ENCODE results near the gene SPOCD1.

Gene SPOCD1

DNA sequence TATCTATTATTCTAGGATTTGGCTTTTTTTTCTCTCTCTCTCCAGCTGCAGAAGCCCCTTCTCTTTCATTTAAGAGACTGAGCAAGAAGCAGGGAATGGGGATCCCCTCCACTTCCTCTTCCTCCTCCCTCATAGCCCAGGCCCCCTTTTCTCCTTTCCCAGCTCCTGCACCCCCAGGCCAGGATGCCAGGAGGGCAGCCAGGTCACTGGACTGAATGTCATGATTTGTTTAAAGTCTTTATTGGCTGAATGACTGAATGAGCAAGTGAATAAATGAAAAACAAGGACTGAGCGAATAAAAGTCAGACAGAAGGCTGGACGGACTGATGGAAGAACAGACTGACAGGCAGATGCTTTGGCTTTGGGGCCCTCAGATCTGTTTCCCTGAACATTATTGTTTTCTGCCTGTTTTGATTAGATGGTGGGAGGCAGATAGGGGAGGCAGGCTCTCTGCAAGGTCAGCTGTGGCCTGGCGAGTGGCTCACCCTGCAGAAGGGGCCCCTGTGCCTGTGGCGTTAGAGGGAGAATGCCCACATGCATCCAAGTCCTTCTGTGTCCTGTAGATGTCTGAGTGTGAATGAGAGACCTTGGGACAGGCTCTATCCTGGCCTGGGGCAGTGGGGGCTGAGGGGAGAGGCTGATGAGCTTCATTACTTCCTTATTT, 31.3 kb downstream of the SPOCD1 start:
- Histone ChIP-seq H3K9me3 (ENCODE audit: low read length) (no peaks in the 10 kb centered on the region), H3K36me3 (ENCODE audit: insufficient read depth, low read length) (no peaks in the 10 kb centered on the region), H3K9ac (ENCODE audit: low read length) (no peak overlapping the region), H3K4me3 (ENCODE audit: low read depth in 1 of 2, low read length in 2 of 2) (no peak overlapping the region), H3K27me3 (ENCODE audit: control insufficient read depth in 1 of 2, insufficient read depth in 2 of 2, low read length in 2 of 2) (no peaks in the 10 kb centered on the region), H3K27ac (ENCODE audit: low read depth, low read length) (no peak overlapping the region), H3K4me1 (ENCODE audit: insufficient read depth, low read length) (peaks cover 11% of the 10 kb centered on the region)

DNA sequence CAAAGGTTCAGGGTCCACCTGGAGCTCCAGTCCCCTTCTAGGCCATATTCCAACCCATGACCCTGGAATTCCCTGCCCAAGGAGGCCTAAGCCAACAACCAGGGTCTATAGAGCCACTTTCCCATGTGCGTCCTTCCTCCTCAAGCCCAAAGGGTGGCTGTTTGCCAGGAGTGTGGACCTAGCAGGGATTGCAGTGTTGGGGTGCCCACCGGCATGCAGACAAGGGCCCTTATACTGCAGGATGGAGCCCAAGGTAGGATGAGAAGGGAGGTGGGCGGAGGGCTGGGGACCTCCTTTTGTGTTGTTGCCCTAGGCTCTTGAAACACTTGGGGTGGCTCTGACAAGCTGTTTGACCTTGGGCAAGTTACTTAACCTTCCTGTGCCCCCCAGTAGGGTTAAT, 32.0 kb downstream of the SPOCD1 start:
- Histone ChIP-seq H3K9ac (ENCODE audit: low read length) (no peak overlapping the region), H3K27me3 (ENCODE audit: control insufficient read depth in 1 of 2, insufficient read depth in 2 of 2, low read length in 2 of 2) (no peaks in the 10 kb centered on the region), H3K27ac (ENCODE audit: low read depth, low read length) (no peak overlapping the region)

DNA sequence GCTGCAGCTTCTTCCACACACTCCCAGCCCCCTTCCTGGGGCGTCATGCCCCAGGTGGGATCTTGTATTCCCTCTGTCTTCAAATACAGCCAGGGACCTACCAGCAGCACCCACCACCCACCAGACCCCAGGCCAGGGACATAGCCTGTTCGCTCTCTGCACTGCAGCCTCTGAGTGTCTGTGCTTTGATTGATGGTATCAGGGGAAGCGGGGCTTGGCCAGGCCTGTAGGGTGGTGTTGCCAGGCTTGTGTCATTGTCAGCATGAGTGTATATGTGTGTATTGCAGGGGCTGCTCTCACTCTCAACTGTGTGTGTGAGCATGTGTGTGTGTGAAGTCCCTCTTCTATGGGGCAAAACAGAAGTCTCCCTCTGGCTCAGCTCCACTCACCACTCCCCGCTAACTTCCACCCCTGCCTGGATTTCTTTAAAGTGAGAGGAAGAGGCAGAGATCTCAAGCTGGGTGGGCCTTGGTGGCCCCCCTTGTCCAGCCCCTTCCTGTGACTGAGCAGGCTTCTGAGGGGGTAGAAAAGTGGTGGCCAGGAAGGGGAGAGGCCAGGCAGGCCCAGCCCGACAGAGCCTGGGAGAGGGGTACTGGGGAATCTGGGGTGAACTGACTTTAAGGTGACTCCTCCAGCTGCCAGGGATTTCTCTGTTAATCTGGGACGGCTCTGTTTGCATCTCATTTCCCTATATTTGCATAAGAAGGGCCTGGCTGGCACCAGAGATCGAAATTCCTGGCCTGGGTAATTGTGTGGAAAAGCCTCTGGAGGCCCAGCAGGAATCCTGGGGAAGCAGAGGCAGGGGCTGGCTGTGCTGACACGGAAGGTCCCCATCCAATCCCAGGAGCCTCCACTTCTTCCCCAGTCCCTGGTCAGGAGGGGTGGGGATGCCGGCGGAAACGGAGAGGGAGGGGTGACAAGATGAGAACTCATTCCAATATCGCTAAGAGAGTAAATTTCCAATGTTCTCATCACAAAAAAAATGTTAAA, 33.1 kb downstream of the SPOCD1 start:
- Histone ChIP-seq H3K4me3 (ENCODE audit: low read depth in 1 of 2, low read length in 2 of 2) (no peak overlapping the region), H3K36me3 (ENCODE audit: insufficient read depth, low read length) (no peaks in the 10 kb centered on the region), H3K4me1 (ENCODE audit: insufficient read depth, low read length) (peaks cover 5% of the 10 kb centered on the region), H3K27ac (ENCODE audit: low read depth, low read length) (no peak overlapping the region), H3K27me3 (ENCODE audit: control insufficient read depth in 1 of 2, insufficient read depth in 2 of 2, low read length in 2 of 2) (peaks cover 0 to 6% of the 10 kb centered on the region in 2 donors), H3K9ac (ENCODE audit: low read length) (no peak overlapping the region), H3K9me3 (ENCODE audit: low read length) (no peaks in the 10 kb centered on the region)

More for the DNA sequence above, 32.0 kb downstream of the SPOCD1 start:
- Histone ChIP-seq H3K4me3 (ENCODE audit: low read depth in 1 of 2, low read length in 2 of 2) (no peak overlapping the region), H3K9me3 (ENCODE audit: low read length) (no peaks in the 10 kb centered on the region), H3K36me3 (ENCODE audit: insufficient read depth, low read length) (no peaks in the 10 kb centered on the region), H3K4me1 (ENCODE audit: insufficient read depth, low read length) (peaks cover 8% of the 10 kb centered on the region)

DNA sequence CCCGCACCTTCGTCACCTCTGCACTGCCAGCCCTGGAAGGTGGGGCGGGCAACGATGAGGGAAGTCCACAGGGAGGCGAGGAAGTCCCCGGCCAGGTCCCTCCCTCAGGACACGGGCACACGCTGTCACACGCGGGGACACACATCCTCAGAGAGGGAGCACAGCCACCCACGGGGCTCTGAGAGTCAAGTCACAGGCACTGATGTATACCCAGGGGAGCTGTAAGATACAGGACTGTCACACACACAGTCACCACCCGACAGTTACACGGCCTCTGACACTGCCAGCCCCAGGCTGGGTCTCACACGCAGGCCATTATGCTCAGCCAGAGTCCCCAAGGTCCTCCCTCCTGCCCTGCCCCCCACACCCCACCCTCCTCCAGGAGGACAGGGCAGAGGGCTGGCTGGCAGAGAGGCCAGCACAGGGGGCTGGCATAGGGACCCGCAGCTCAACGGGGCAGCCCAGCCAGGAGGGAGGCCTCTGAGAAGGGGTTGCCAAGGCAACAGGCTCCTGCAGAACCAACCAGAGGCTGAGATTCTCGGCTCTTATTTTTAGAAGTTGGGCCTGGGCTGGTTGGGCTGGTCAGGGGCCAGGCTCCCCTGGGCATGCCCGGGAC, 34.0 kb downstream of the SPOCD1 start:
- Histone ChIP-seq H3K9ac (ENCODE audit: low read length) (no peak overlapping the region), H3K27ac (ENCODE audit: low read depth, low read length) (no peak overlapping the region), H3K36me3 (ENCODE audit: insufficient read depth, low read length) (no peaks in the 10 kb centered on the region), H3K4me3 (ENCODE audit: low read depth in 1 of 2, low read length in 2 of 2) (no peak overlapping the region), H3K9me3 (ENCODE audit: low read length) (no peaks in the 10 kb centered on the region), H3K27me3 (ENCODE audit: control insufficient read depth in 1 of 2, insufficient read depth in 2 of 2, low read length in 2 of 2) (peaks cover 0 to 6% of the 10 kb centered on the region in 2 donors), H3K4me1 (ENCODE audit: insufficient read depth, low read length) (peaks cover 5% of the 10 kb centered on the region)

DNA sequence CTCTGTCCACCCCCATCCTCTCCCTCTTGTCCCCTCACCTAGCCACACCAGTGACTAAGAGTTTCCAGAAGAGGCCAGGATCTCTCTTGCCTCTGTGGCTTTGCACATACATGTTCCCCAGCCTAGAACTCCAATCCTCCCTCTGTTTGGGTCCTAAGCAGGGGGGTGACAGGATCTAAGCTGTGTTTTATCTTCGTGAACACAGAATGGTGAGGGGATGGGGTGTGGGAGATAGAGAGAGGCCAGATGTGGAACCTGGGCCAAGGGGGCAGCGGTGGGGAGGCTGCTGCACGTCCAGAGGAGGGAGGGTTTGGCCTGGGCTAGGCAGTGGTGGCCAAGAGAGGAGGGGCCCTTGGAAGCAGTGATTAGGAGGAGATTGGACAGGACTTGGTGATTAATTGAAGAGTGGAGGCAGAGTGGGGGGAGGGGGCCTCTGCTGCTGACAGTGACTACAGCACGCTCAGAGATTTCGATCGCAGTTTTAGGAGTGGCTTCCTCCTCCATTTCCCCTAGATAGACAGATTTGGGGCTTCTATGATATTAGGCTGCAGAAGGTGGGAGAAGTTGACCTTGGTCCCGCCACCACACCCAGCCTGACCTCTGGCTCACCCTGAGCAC, 34.6 kb downstream of the SPOCD1 start:
- Histone ChIP-seq H3K9me3 (ENCODE audit: low read length) (no peaks in the 10 kb centered on the region), H3K4me1 (ENCODE audit: insufficient read depth, low read length) (peaks cover 5% of the 10 kb centered on the region), H3K9ac (ENCODE audit: low read length) (no peak overlapping the region), H3K36me3 (ENCODE audit: insufficient read depth, low read length) (no peaks in the 10 kb centered on the region), H3K27ac (ENCODE audit: low read depth, low read length) (no peak overlapping the region), H3K27me3 (ENCODE audit: control insufficient read depth in 1 of 2, insufficient read depth in 2 of 2, low read length in 2 of 2) (peaks cover 0 to 10% of the 10 kb centered on the region in 2 donors), H3K4me3 (ENCODE audit: low read depth in 1 of 2, low read length in 2 of 2) (no peak overlapping the region)

DNA sequence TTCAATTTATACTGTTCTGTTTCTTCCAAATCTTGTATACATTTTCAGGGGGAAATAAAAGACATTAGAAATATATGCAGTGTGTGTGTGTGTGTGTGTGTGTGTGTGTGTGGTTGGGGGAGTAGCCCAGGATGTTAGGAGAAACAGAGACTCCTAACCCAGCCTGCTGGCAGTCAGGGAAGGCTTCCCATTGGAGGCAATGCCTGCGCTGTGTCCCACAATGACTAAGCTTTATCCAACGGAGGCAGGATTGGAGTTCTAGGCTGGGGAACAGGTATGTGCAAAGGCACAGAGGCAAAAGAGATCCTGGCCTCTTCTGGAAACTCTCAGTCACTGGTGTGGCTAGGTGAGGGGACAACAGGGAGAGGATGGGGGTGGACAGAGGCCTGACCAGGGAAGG, 35.2 kb downstream of the SPOCD1 start:
- peaks cover 5% of the 10 kb centered on the region for H3K4me1 ChIP-seq (ENCODE audit: insufficient read depth, low read length)
- H3K4me3 ChIP-seq (ENCODE audit: low read depth in 1 of 2, low read length in 2 of 2) = no peak overlapping the region
- peaks cover 6 to 13% of the 10 kb centered on the region in 2 donors for H3K27me3 ChIP-seq (ENCODE audit: control insufficient read depth in 1 of 2, insufficient read depth in 2 of 2, low read length in 2 of 2)
- H3K9me3 ChIP-seq (ENCODE audit: low read length) = no peaks in the 10 kb centered on the region
- H3K9ac ChIP-seq (ENCODE audit: low read length) = no peak overlapping the region
- no peaks in the 10 kb centered on the region for H3K36me3 ChIP-seq (ENCODE audit: insufficient read depth, low read length)
- H3K27ac ChIP-seq (ENCODE audit: low read depth, low read length) = no peak overlapping the region

DNA sequence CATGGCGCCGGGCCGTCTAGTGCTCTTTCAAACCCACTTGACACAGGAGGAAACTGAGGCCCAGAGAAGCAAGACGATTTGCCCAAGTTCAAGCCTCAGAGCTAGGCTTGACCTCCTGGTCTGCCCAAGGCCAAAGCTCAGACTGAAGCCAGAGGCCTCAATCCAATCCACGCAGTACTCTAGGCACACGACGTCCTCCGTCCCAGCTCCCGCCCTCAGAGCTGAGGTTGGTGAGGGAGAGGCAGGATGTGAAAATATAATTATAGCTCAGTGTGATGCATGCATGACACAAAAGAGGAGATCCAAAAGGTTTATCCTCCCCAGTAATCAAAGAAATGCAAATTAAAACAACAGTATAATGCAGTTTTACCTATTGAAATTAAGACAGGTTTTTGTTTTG, 36.1 kb downstream of the SPOCD1 start:
- Histone ChIP-seq H3K36me3 (ENCODE audit: insufficient read depth, low read length) (no peaks in the 10 kb centered on the region), H3K9me3 (ENCODE audit: low read length) (no peaks in the 10 kb centered on the region), H3K4me3 (ENCODE audit: low read depth in 1 of 2, low read length in 2 of 2) (no peak overlapping the region), H3K27me3 (ENCODE audit: control insufficient read depth in 1 of 2, insufficient read depth in 2 of 2, low read length in 2 of 2) (peaks cover 12 to 23% of the 10 kb centered on the region in 2 donors), H3K27ac (ENCODE audit: low read depth, low read length) (no peak overlapping the region), H3K9ac (ENCODE audit: low read length) (no peak overlapping the region), H3K4me1 (ENCODE audit: insufficient read depth, low read length) (peaks cover 5% of the 10 kb centered on the region)

DNA sequence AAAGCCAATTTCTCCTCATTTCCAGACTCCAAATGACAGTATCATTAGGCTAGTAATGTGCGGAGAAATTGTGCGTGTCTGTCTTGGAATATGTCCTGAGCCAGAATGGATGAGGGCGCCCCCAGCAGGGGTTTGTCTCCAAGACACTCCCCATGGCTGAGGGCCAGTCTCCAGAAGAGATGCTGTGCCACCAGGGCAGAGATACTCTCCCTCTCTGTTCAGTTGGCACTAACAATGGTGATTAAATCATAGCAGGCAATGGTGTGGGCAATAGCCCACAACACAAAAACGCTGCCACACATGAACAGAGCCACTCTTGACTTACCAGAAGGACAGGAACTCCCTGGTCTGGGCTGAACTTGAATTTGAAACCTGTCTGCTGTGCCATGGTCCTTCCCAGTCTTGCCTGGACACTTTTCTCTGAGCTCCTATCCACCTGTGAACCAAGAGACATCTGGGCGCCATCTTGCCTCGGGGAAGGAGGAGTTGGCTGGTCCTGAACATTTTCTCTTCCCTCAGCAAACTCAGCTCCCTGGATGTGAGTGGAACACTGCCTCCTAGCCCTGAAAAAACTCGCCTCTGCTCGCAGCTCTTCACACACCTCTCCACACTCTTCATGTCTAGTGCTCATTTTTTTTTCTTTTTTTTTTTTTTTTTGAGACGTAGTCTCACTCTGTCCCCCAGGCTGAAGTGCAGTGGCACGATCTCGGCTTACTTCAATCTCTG, 36.9 kb downstream of the SPOCD1 start:
- Histone ChIP-seq H3K4me3 (ENCODE audit: low read depth in 1 of 2, low read length in 2 of 2) (no peak overlapping the region), H3K9me3 (ENCODE audit: low read length) (no peaks in the 10 kb centered on the region), H3K4me1 (ENCODE audit: insufficient read depth, low read length) (peaks cover 5% of the 10 kb centered on the region), H3K36me3 (ENCODE audit: insufficient read depth, low read length) (no peaks in the 10 kb centered on the region), H3K27me3 (ENCODE audit: control insufficient read depth in 1 of 2, insufficient read depth in 2 of 2, low read length in 2 of 2) (peaks cover 20 to 29% of the 10 kb centered on the region in 2 donors), H3K27ac (ENCODE audit: low read depth, low read length) (no peak overlapping the region), H3K9ac (ENCODE audit: low read length) (no peak overlapping the region)

DNA sequence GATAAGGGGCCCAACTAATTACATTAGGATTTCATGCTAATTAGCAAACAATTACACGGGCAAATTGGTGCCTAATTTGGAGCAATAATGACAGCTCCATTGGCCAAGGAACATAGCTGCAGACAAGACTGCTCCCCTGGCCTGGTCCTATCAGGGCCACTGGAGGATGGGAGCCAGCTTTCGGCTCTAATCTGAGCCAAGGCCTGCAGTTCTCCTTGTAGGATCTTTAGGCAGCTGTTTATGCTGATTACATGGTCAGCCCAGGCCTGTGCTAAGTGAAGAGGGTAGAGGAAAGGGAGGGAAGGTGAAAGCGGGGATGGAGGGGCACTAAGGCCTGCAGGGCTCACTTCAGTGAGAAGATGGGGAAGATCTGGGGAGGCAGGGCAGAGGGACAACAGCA, 39.3 kb downstream of the SPOCD1 start:
- H3K9me3 ChIP-seq (ENCODE audit: low read length) = no peaks in the 10 kb centered on the region
- no peaks in the 10 kb centered on the region for H3K36me3 ChIP-seq (ENCODE audit: insufficient read depth, low read length)
- H3K27ac ChIP-seq (ENCODE audit: low read depth, low read length) = no peak overlapping the region
- peaks cover 42 to 54% of the 10 kb centered on the region in 2 donors for H3K27me3 ChIP-seq (ENCODE audit: control insufficient read depth in 1 of 2, insufficient read depth in 2 of 2, low read length in 2 of 2)
- H3K4me3 ChIP-seq (ENCODE audit: low read depth in 1 of 2, low read length in 2 of 2) = no peak overlapping the region
- peaks cover 12% of the 10 kb centered on the region for H3K4me1 ChIP-seq (ENCODE audit: insufficient read depth, low read length)
- no peak overlapping the region for H3K9ac ChIP-seq (ENCODE audit: low read length)

DNA sequence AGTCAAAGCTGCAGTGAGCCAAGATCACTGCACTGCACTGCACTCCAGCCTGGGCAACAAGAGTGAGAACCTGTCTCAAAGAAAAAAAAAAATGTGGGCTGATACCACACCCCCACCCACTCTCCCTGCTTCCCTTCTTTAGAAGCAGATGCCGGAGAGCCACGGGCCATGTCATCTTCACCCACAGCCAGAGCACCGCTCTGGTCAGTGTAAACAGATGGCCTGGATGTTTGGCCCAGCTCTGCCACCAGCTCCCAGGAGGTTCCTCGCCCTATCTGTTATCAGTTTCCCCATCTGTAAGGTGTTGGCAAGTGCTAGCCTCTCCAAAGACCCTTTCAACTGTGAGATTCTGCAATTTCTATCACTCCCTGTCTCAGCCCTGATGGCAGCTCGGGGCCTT, 39.8 kb downstream of the SPOCD1 start:
- H3K9ac ChIP-seq (ENCODE audit: low read length) = no peak overlapping the region
- no peak overlapping the region for H3K27ac ChIP-seq (ENCODE audit: low read depth, low read length)
- no peaks in the 10 kb centered on the region for H3K36me3 ChIP-seq (ENCODE audit: insufficient read depth, low read length)
- H3K4me3 ChIP-seq (ENCODE audit: low read depth in 1 of 2, low read length in 2 of 2) = no peak overlapping the region
- no peaks in the 10 kb centered on the region for H3K9me3 ChIP-seq (ENCODE audit: low read length)
- peaks cover 47 to 58% of the 10 kb centered on the region in 2 donors for H3K27me3 ChIP-seq (ENCODE audit: control insufficient read depth in 1 of 2, insufficient read depth in 2 of 2, low read length in 2 of 2)
- H3K4me1 ChIP-seq (ENCODE audit: insufficient read depth, low read length) = peaks cover 12% of the 10 kb centered on the region

Measured in muscle layer of colon (tissue), 2 donors.